GM19099 (cell line): ENCODE data around the gene FARP2.

ENCODE experiments used
- POLR2A ChIP-seq: IDR thresholded peaks from 3 replicates; pipeline ENCODE4 v1.6.1; 2011; ENCODE audit warnings: low read depth; ENCODE audit not compliant: insufficient read length; ENCODE audit errors: extremely low read depth

Gene FARP2

GRCh38 chr2:241415196-241415595 lies 59.1 kb downstream of the FARP2 start:
- no peak for TF ChIP-seq POLR2A

- TF ChIP-seq POLR2A = no peak
Measured at GRCh38 chr2:241417626-241418025, 61.5 kb downstream of the FARP2 start.

- TF ChIP-seq POLR2A = no peak
Measured at GRCh38 chr2:241421330-241421729, 65.2 kb downstream of the FARP2 start.

- TF ChIP-seq POLR2A = no peak
Measured at GRCh38 chr2:241422350-241422749, 66.3 kb downstream of the FARP2 start.

- TF ChIP-seq POLR2A = no peak
Measured at GRCh38 chr2:241425368-241425767, 69.3 kb downstream of the FARP2 start.

GRCh38 chr2:241430178-241430577 lies 74.1 kb downstream of the FARP2 start:
- TF ChIP-seq POLR2A = no peak

GRCh38 chr2:241432824-241433448 lies 76.9 kb downstream of the FARP2 start:
- no peak for TF ChIP-seq POLR2A

- TF ChIP-seq POLR2A = no peak
Measured at GRCh38 chr2:241437179-241437578, 81.1 kb downstream of the FARP2 start.

- TF ChIP-seq POLR2A = no peak
Measured at GRCh38 chr2:241441492-241441891, 85.4 kb downstream of the FARP2 start.

GRCh38 chr2:241443486-241444223 lies 87.6 kb downstream of the FARP2 start:
- no peak for TF ChIP-seq POLR2A

- TF ChIP-seq POLR2A = no peak
Measured at GRCh38 chr2:241445426-241445825, 89.3 kb downstream of the FARP2 start.

- no peak for TF ChIP-seq POLR2A
Measured at GRCh38 chr2:241451840-241452506, 95.9 kb downstream of the FARP2 start.

- no peak for TF ChIP-seq POLR2A
Measured at GRCh38 chr2:241454837-241455485, 98.9 kb downstream of the FARP2 start.

GRCh38 chr2:241456546-241456945 lies 100.5 kb downstream of the FARP2 start:
- TF ChIP-seq POLR2A = no peak

GRCh38 chr2:241458687-241459086 lies 102.6 kb downstream of the FARP2 start:
- TF ChIP-seq POLR2A = no peak
